CD14-positive monocyte (primary cell): ENCODE results near the gene PIGM. TPM values are rescaled to one million over a fixed set of nuclear protein-coding genes. Genes with fewer than 3 reads are reported as not detected.
A peak's percentile ranks its signal among the peaks of the same experiment; 100 is the strongest.

ENCODE experiments used
- DNase-seq, 3 donors: peaks; one replicate each; pipeline ENCODE4 v3.0.0-alpha.2; 2011 to 2022
- H2AFZ ChIP-seq: 2 replicates; pipeline ENCODE4 v1.6.0; 2012; ENCODE audit warnings: mild to moderate bottlenecking, low read depth, low read length, inconsistent platforms; ENCODE audit not compliant: insufficient read depth, poor library complexity, severe bottlenecking
- H3K27ac ChIP-seq, 2 donors: 1 replicate in 1 of 2; 2 replicates in 1 of 2; pipeline ENCODE4 v1.5.1; 2012 to 2013; ENCODE audit warnings: low read length in 2 of 2, control low read depth in 1 of 2, inconsistent platforms in 1 of 2, low read depth in 1 of 2, mild to moderate bottlenecking in 1 of 2
- H3K27me3 ChIP-seq, 2 donors: one replicate each; pipeline versions ENCODE4 v1.6.0 to v1.6.1; 2011 to 2013; ENCODE audit warnings: low read length in 2 of 2; ENCODE audit not compliant: control insufficient read depth in 2 of 2, insufficient read depth in 2 of 2
- H3K36me3 ChIP-seq, 2 donors: replicated peaks in 1 of 2; 1 replicate in 1 of 2; 2 replicates in 1 of 2; pipeline versions ENCODE4 v1.5.1 to v1.6.1; 2012 to 2013; ENCODE audit warnings: low read length in 2 of 2, control low read depth in 1 of 2, inconsistent platforms in 1 of 2, mild to moderate bottlenecking in 1 of 2; ENCODE audit not compliant: insufficient read depth in 2 of 2, control insufficient read depth in 1 of 2
- H3K4me1 ChIP-seq, 2 donors: 1 replicate in 1 of 2; 2 replicates in 1 of 2; pipeline versions ENCODE4 v1.5.1 to v1.6.1; 2012 to 2013; ENCODE audit warnings: low read length in 2 of 2, control low read depth in 1 of 2, inconsistent platforms in 1 of 2, mild to moderate bottlenecking in 1 of 2, moderate library complexity in 1 of 2; ENCODE audit not compliant: insufficient read depth in 2 of 2, control insufficient read depth in 1 of 2
- H3K4me2 ChIP-seq: replicated peaks from 2 replicates; pipeline ENCODE3; 2012; ENCODE audit warnings: low read length, moderate library complexity, mild to moderate bottlenecking; ENCODE audit not compliant: poor library complexity, severe bottlenecking; ENCODE audit errors: extremely low read depth
- H3K4me3 ChIP-seq, 3 experiments: fragments of 200-600 bp in 1 of 3; sonication (generic) in 1 of 3; replicated peaks in 1 of 3; 1 replicate in 2 of 3; 2 replicates in 1 of 3; pipeline ENCODE4 v1.5.1; 2011 to 2013; ENCODE audit warnings: low read length in 3 of 3, mild to moderate bottlenecking in 3 of 3, control low read depth in 2 of 3, low read depth in 2 of 3, inconsistent platforms in 1 of 3, moderate library complexity in 1 of 3
- H3K79me2 ChIP-seq: 2 replicates; pipeline ENCODE4 v1.6.0; 2012; ENCODE audit warnings: mild to moderate bottlenecking, control low read depth, inconsistent platforms, low read length, moderate library complexity; ENCODE audit not compliant: insufficient read depth
- H3K9ac ChIP-seq: 2 replicates; pipeline ENCODE4 v1.6.0; 2017; ENCODE audit warnings: low read length, mild to moderate bottlenecking; ENCODE audit not compliant: insufficient read depth, poor library complexity, severe bottlenecking
- H3K9me3 ChIP-seq, 2 donors: replicated peaks in 1 of 2; 1 replicate in 1 of 2; 2 replicates in 1 of 2; pipeline versions ENCODE4 v1.5.1 to v1.6.1; 2012 to 2013; ENCODE audit warnings: low read length in 2 of 2, control low read depth in 1 of 2; ENCODE audit not compliant: control insufficient read depth in 1 of 2, insufficient read depth in 1 of 2
- H4K20me1 ChIP-seq: 2 replicates; pipeline ENCODE4 v1.6.0; 2012; ENCODE audit warnings: mild to moderate bottlenecking, low read length, control low read depth, moderate library complexity; ENCODE audit not compliant: insufficient read depth
- H3K27ac Mint-ChIP-seq, 7 donors: one replicate each; pipeline ENCODE4 v1.8.0; 2020; ENCODE audit warnings: mild to moderate bottlenecking in 7 of 7, mixed read lengths in 7 of 7, moderate library complexity in 6 of 7, inconsistent platforms in 2 of 7
- H3K27me3 Mint-ChIP-seq, 3 donors: one replicate each; pipeline ENCODE4 v1.8.0; 2021 to 2022; ENCODE audit warnings: low read depth in 3 of 3, mild to moderate bottlenecking in 3 of 3, mixed read lengths in 3 of 3, moderate library complexity in 3 of 3, inconsistent platforms in 1 of 3
- H3K36me3 Mint-ChIP-seq, 2 donors: one replicate each; pipeline ENCODE4 v1.8.0; 2020; ENCODE audit warnings: mixed read lengths in 2 of 2, inconsistent platforms in 1 of 2, mild to moderate bottlenecking in 1 of 2
- H3K4me1 Mint-ChIP-seq: one replicate; pipeline ENCODE4 v1.8.0; 2020; ENCODE audit warnings: mild to moderate bottlenecking, mixed read lengths
- H3K4me3 Mint-ChIP-seq, 2 donors: one replicate each; pipeline ENCODE4 v1.8.0; 2020; ENCODE audit warnings: mild to moderate bottlenecking in 2 of 2, mixed read lengths in 2 of 2, moderate library complexity in 1 of 2
- H3K9me3 Mint-ChIP-seq, 7 donors: one replicate each; pipeline ENCODE4 v1.8.0; 2020 to 2022; ENCODE audit warnings: mixed read lengths in 7 of 7, mild to moderate bottlenecking in 6 of 7, moderate library complexity in 6 of 7, inconsistent platforms in 2 of 7
- WGBS: methylation state at CpG from one replicate; pipeline ENCODE4 v1.1.5; 2013; ENCODE audit warnings: missing lambda C conversion rate; ENCODE audit not compliant: insufficient coverage; 5-methylcytosine and 5-hydroxymethylcytosine counted together
- intact Hi-C, 2 donors: fragments of 100-400 bp; cut with micrococcal nuclease; formaldehyde crosslinking; loops; one replicate each; pipeline versions ENCODE4 v1.15.0 to v1.15.1; 2023
- polyA plus RNA-seq, 3 donors: library from polyadenylated mRNA; depleted of rRNA in 1 of 3; unstranded in 2 of 3; stranded (reverse) in 1 of 3; fragments of 300-500 nt in 2 of 3; fragments of >200 nt in 1 of 3; fragmentation: Illumina TruSeq in 2 of 3; gene quantifications; 1 replicate in 2 of 3; 2 replicates in 1 of 3; pipeline ENCODE4 v1.2.3, GENCODE V29; 2012 to 2021
- TF ChIP-seq, protein P1 (sequence below): fragments of 200-600 bp; IDR thresholded peaks from one replicate; pipeline ENCODE4 v1.8.0; 2022; ENCODE audit warnings: antibody characterized with exemption, mild to moderate bottlenecking

Gene PIGM
- polyA plus RNA-seq, 3 donors = 3.7 to 4.2 (median 4.0) TPM

DNA sequence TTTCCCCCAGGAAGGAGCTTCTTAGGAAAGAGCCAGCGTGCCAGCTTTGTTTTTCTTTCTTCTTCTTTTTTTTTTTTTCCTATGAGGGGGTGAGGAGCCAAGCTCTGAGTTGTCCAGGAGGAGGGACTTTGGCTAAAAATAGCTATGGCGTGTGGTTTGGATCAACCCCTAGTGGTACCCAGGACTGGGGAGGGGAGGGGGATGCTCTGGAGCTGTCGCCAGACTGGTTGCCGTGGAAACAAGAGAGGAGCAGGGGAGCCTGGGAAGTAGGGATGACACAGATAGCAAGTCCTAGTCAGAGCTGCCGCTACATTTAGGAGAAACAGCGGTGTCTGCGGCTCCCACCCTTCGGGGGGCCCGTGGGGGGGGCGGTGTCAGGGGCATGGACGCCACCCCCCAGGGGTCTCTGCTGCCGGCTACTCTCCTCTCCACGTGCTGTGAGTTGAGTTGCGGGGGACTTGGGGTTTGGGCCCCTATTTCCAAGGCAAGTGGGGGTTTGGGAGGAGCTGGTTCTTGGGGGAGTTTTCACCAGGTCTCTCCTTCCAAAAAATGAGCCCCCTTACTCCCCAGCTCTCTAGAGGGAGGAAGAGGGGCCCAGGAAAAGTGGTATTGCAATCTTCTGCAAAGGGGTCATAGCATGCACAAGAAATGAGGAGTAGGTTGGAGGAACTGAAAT lies 49.6 kb upstream of the PIGM start, which contains the start of gene KCNJ9:
TSS of gene KCNJ9 (plus strand) at position 278 of the 676 bp plus-strand sequence. CDS start 2,493 bp downstream, outside the sequence.
- Histone ChIP-seq H3K4me3 (no peak within 1 kb of the TSS), H3K9me3 (no peaks in the 10 kb centered on the region), H4K20me1 (no peaks in the 10 kb centered on the region), H3K27ac (no peak within 1 kb of the TSS), H3K4me1 (peaks cover 26 to 33% of the 10 kb centered on the region in 2 donors), H3K79me2 (no peaks in the 10 kb centered on the region), H2AFZ (no peak within 1 kb of the TSS), H3K27me3 (peaks cover 27 to 55% of the 10 kb centered on the region in 2 donors), H3K36me3 (no peaks in the 10 kb centered on the region), H3K9ac (no peak within 1 kb of the TSS), H3K4me2 (no peak within 1 kb of the TSS)
- 25% methylated on average over 3 of the region's 14 CpGs for WGBS
- peak within 1 kb of the TSS in 1 of 2 donors; percentile 52 for H3K4me3 Mint-ChIP-seq
- H3K27ac Mint-ChIP-seq = no peak within 1 kb of the TSS
- intact Hi-C loops = loop anchor here (5.0 kb wide), 1 partner anchor 34 kb away; no protein-coding TSS in a partner anchor
- H3K27me3 Mint-ChIP-seq = peaks cover 29 to 61% (median 50%) of the 10 kb centered on the region in 3 donors
- TF ChIP-seq, protein P1, sequence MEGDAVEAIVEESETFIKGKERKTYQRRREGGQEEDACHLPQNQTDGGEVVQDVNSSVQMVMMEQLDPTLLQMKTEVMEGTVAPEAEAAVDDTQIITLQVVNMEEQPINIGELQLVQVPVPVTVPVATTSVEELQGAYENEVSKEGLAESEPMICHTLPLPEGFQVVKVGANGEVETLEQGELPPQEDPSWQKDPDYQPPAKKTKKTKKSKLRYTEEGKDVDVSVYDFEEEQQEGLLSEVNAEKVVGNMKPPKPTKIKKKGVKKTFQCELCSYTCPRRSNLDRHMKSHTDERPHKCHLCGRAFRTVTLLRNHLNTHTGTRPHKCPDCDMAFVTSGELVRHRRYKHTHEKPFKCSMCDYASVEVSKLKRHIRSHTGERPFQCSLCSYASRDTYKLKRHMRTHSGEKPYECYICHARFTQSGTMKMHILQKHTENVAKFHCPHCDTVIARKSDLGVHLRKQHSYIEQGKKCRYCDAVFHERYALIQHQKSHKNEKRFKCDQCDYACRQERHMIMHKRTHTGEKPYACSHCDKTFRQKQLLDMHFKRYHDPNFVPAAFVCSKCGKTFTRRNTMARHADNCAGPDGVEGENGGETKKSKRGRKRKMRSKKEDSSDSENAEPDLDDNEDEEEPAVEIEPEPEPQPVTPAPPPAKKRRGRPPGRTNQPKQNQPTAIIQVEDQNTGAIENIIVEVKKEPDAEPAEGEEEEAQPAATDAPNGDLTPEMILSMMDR = no peak
- peaks cover 26% of the 10 kb centered on the region for H3K4me1 Mint-ChIP-seq
- peaks cover 0 to 9% (median 0%) of the 10 kb centered on the region in 7 donors for H3K9me3 Mint-ChIP-seq
- no peak for DNase-seq
- H3K36me3 Mint-ChIP-seq = peaks cover 0 to 4% of the 10 kb centered on the region in 2 donors

DNA sequence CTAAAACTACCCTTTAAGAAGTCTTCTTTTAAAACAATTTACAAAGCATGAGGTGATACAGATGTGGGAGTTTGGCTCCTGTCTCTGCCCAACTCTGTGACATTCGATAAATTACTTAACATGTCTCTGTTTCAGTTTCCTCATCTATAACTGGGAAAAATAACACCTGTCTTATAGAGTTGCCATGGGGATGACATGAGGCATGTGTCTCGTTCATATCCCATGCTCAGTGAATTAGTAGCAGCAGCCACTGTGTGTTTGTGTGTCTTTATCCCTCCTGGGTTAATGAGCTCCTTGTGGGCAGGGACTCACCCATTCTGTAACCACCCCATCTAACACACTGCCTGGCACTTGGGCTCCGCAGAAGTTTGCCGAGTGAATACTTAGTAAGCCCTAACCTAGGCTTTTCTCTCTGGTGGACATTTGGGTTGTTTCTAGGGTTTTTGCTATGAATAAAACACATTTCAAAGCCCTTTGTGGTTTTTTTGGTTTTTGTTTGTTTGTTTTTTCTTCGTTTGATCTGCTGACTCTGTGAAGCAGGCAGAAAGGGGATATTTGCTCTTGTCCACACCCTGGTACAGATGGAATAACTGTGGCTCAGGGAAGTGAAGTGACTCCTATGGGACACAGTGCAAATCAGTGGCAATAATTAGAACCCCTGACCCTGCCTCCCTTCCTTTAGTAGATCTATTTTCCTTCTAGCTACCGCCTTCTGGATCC lies 48.8 kb upstream of the PIGM start:
- WGBS = 67% methylated on average over 2 of the region's 6 CpGs
- Mint-ChIP-seq H3K9me3 (peaks cover 0 to 7% (median 0%) of the 10 kb centered on the region in 7 donors), H3K27ac (no peak overlapping the region), H3K36me3 (peaks cover 0 to 4% of the 10 kb centered on the region in 2 donors), H3K4me1 (peaks cover 33% of the 10 kb centered on the region), H3K27me3 (peaks cover 29 to 56% (median 44%) of the 10 kb centered on the region in 3 donors), H3K4me3 (peak overlapping the region in 1 of 2 donors; percentile 42)
- TF ChIP-seq, protein P1 = no peak
- Histone ChIP-seq H3K79me2 (no peaks in the 10 kb centered on the region), H3K4me1 (peaks cover 34 to 42% of the 10 kb centered on the region in 2 donors), H3K27me3 (peaks cover 27 to 55% of the 10 kb centered on the region in 2 donors), H4K20me1 (no peaks in the 10 kb centered on the region), H3K9me3 (no peaks in the 10 kb centered on the region), H3K36me3 (no peaks in the 10 kb centered on the region), H3K4me3 (no peak overlapping the region), H3K9ac (no peak overlapping the region), H3K27ac (no peak overlapping the region), H3K4me2 (no peak overlapping the region), H2AFZ (no peak overlapping the region)
- intact Hi-C loops = loop anchor here (5.0 kb wide), 1 partner anchor 33 kb away; no protein-coding TSS in a partner anchor
- no peak for DNase-seq
